Right lobe of liver (tissue), 4 donors: ENCODE measurements around the gene CNTNAP4.
A peak's percentile ranks its signal among the peaks of the same experiment; 100 is the strongest.

Experiments used
- CTCF ChIP-seq, 4 donors: fragments of 200-600 bp in 3 of 4; fragments of 450-650 bp in 1 of 4; IDR thresholded peaks; one replicate each; pipeline versions ENCODE4 v1.5.1 to v1.8.0; 2016 to 2022; ENCODE audit warnings: antibody characterized with exemption in 4 of 4, mild to moderate bottlenecking in 2 of 4
- POLR2A ChIP-seq: fragments of 450-650 bp; IDR thresholded peaks from one replicate; pipeline ENCODE4 v1.6.1; 2017; ENCODE audit warnings: antibody characterized with exemption, mild to moderate bottlenecking
- donor health status: DM: no; HTN: no; CAD: no.
- donor health status: DM: no; HTN: no; CAD: no.
- donor health status: DM: no; HTN: yes; CAD: no.

- TF ChIP-seq POLR2A (no peak), CTCF (IDR thresholded peaks at IDR 0.05) (peak; percentile 45 to 68 (median 58))
Measured at GRCh38 chr16:76265434-76266045, 11.7 kb upstream of the CNTNAP4 start.
